LNCaP clone FGC (cell line): ENCODE results near the gene LRRIQ1.

Experiments used
- DNase-seq: peaks from one replicate; pipeline ENCODE4 v3.0.0-alpha.2; 2011; ENCODE audit warnings: low read depth
- H3K4me3 ChIP-seq: 2 replicates; pipeline ENCODE4 v1.5.1; 2011; ENCODE audit warnings: mild to moderate bottlenecking, low read depth, low read length, control low read depth
- CTCF ChIP-seq: IDR thresholded peaks from 2 replicates; pipeline ENCODE4 v1.5.1; 2012; ENCODE audit warnings: mild to moderate bottlenecking; ENCODE audit not compliant: control insufficient read depth, insufficient read depth; ENCODE audit errors: extremely low read depth

Gene LRRIQ1

GRCh38 chr12:85017133-85017532 lies 19.0 kb upstream of the LRRIQ1 start:
- no peak for DNase-seq
- H3K4me3 ChIP-seq = no peak overlapping the region
- no peak for TF ChIP-seq CTCF

GRCh38 chr12:85017618-85018017 lies 18.5 kb upstream of the LRRIQ1 start:
- TF ChIP-seq CTCF = no peak
- no peak for DNase-seq
- no peak overlapping the region for H3K4me3 ChIP-seq

GRCh38 chr12:85018098-85018497 lies 18.1 kb upstream of the LRRIQ1 start:
- no peak for TF ChIP-seq CTCF
- DNase-seq = no peak
- H3K4me3 ChIP-seq = no peak overlapping the region

GRCh38 chr12:85029456-85029855 lies 6.7 kb upstream of the LRRIQ1 start:
- H3K4me3 ChIP-seq = no peak overlapping the region
- peak; percentile 39 for TF ChIP-seq CTCF
- no peak for DNase-seq

GRCh38 chr12:85036733-85037132 lies 582 bp downstream of the LRRIQ1 start:
- no peak for TF ChIP-seq CTCF
- DNase-seq = no peak
- H3K4me3 ChIP-seq = peak overlapping the region; percentile 76

- DNase-seq = peak; percentile 71
- H3K4me3 ChIP-seq = no peak overlapping the region
- no peak for TF ChIP-seq CTCF
Observed at GRCh38 chr12:85041395-85041794, 5.2 kb downstream of the LRRIQ1 start.

- no peak overlapping the region for H3K4me3 ChIP-seq
- TF ChIP-seq CTCF = no peak
- no peak for DNase-seq
Observed at GRCh38 chr12:85043829-85044228, 7.7 kb downstream of the LRRIQ1 start.
